GM19372 (cell line): ENCODE results near the gene AURKAIP1.

ENCODE experiments used
- ATAC-seq: cut with Tn5 transposase; IDR thresholded peaks from one replicate; pipeline ENCODE4 v1.9.1; 2021; ENCODE audit warnings: mild to moderate bottlenecking, low read depth, moderate library complexity; ENCODE audit not compliant: unreplicated experiment

AURKAIP1 gene

GRCh38 chr1:1336446-1336845 is 38.6 kb downstream of the AURKAIP1 start:
- ATAC-seq = no peak

- no peak for ATAC-seq
These were observed 39.2 kb downstream of the AURKAIP1 start for GRCh38 chr1:1335792-1336248.

DNA sequence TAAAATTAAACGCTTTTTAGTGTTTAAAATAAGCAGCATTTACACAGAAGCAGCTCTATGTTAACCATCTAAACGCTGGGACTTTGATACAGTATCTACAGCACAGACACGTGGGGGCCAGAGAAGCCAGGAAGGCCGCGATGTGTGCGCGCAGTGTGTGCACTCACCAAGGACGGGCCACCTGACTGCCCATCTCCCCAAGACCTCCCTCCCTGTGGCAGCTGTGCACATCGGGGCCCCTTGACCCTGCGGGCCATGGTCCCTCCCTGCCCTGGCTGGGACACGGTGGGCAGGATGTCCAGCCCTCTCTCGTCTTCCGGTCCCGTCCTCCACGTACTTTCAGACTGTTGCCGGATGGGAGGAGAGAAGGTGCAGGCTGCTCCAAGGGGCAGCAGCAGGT is 39.7 kb downstream of the AURKAIP1 start:
- ATAC-seq = no peak

- no peak for ATAC-seq
These were observed 40.2 kb downstream of the AURKAIP1 start for GRCh38 chr1:1334835-1335234.

DNA sequence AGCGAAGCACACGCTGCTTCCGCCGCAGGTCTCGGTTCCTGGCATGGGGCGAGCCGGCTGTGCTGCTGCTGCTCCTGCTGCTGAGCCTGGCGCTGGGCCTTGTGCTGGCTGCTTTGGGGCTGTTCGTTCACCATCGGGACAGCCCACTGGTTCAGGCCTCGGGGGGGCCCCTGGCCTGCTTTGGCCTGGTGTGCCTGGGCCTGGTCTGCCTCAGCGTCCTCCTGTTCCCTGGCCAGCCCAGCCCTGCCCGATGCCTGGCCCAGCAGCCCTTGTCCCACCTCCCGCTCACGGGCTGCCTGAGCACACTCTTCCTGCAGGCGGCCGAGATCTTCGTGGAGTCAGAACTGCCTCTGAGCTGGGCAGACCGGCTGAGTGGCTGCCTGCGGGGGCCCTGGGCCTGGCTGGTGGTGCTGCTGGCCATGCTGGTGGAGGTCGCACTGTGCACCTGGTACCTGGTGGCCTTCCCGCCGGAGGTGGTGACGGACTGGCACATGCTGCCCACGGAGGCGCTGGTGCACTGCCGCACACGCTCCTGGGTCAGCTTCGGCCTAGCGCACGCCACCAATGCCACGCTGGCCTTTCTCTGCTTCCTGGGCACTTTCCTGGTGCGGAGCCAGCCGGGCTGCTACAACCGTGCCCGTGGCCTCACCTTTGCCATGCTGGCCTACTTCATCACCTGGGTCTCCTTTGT is 41.3 kb downstream of the AURKAIP1 start:
- ATAC-seq = no peak

GRCh38 chr1:1332774-1333480 is 42.1 kb downstream of the AURKAIP1 start:
- no peak for ATAC-seq

DNA sequence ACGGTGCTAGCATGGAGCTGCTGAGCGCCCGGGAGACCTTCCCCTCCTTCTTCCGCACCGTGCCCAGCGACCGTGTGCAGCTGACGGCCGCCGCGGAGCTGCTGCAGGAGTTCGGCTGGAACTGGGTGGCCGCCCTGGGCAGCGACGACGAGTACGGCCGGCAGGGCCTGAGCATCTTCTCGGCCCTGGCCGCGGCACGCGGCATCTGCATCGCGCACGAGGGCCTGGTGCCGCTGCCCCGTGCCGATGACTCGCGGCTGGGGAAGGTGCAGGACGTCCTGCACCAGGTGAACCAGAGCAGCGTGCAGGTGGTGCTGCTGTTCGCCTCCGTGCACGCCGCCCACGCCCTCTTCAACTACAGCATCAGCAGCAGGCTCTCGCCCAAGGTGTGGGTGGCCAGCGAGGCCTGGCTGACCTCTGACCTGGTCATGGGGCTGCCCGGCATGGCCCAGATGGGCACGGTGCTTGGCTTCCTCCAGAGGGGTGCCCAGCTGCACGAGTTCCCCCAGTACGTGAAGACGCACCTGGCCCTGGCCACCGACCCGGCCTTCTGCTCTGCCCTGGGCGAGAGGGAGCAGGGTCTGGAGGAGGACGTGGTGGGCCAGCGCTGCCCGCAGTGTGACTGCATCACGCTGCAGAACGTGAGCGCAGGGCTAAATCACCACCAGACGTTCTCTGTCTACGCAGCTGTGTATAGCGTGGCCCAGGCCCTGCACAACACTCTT is 42.8 kb downstream of the AURKAIP1 start:
- no peak for ATAC-seq

DNA sequence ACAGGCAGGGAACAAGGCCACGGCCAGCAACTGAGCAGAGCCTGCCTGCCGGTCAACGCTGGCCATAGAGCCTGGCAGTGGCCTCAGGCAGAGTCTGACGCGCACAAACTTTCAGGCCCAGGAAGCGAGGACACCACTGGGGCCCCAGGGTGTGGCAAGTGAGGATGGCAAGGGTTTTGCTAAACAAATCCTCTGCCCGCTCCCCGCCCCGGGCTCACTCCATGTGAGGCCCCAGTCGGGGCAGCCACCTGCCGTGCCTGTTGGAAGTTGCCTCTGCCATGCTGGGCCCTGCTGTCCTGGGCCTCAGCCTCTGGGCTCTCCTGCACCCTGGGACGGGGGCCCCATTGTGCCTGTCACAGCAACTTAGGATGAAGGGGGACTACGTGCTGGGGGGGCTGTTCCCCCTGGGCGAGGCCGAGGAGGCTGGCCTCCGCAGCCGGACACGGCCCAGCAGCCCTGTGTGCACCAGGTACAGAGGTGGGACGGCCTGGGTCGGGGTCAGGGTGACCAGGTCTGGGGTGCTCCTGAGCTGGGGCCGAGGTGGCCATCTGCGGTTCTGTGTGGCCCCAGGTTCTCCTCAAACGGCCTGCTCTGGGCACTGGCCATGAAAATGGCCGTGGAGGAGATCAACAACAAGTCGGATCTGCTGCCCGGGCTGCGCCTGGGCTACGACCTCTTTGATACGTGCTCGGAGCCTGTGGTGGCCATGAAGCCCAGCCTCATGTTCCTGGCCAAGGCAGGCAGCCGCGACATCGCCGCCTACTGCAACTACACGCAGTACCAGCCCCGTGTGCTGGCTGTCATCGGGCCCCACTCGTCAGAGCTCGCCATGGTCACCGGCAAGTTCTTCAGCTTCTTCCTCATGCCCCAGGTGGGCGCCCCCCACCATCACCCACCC is 43.7 kb downstream of the AURKAIP1 start, which contains the start of gene TAS1R3:
TSS of gene TAS1R3 (plus strand) at position 213 of the 898 bp plus-strand sequence. CDS start at position 279, 66 bp downstream.
- ATAC-seq = no peak

DNA sequence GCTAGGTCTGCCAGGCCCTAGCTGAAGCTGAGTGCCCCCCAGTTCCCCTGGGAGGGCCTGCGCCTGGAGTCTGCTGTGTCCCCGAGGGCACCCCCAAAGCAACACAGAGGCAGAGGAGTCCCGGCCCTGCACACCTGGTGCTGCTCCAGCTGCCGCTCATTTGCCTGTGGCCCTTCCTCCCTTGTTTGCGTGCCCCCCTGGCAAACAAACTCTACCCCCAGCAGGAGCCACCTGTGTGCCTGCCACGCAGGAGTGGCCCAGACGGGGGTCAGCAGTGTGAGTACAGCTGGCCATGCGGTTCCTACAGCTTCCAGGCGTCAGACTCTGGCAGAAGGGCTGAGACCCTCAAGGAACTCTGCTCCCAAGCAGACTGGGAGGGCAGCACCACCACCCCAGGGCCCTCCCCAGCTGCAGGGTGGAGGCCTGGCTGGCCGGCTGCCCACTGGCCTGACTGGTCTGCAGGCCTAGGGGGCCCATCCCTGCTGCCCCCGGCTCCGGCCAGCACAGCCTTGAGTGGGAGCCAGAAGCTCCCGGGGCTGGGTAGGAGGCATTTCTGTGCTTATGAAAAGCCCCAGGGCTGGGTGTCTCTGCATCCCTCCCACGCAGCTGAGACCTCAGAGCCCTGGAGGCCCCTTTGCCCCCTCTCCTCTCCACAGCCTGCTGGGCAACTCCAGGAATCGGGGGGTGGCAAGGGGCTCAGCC is 44.5 kb downstream of the AURKAIP1 start:
- ATAC-seq = no peak

- ATAC-seq = no peak
These were observed 45.5 kb downstream of the AURKAIP1 start for GRCh38 chr1:1329304-1330210.

DNA sequence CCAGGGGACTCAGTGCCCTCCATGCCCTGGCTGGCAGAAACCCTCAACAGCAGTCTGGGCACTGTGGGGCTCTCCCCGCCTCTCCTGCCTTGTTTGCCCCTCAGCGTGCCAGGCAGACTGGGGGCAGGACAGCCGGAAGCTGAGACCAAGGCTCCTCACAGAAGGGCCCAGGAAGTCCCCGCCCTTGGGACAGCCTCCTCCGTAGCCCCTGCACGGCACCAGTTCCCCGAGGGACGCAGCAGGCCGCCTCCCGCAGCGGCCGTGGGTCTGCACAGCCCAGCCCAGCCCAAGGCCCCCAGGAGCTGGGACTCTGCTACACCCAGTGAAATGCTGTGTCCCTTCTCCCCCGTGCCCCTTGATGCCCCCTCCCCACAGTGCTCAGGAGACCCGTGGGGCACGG is 46.8 kb downstream of the AURKAIP1 start:
- ATAC-seq = no peak

DNA sequence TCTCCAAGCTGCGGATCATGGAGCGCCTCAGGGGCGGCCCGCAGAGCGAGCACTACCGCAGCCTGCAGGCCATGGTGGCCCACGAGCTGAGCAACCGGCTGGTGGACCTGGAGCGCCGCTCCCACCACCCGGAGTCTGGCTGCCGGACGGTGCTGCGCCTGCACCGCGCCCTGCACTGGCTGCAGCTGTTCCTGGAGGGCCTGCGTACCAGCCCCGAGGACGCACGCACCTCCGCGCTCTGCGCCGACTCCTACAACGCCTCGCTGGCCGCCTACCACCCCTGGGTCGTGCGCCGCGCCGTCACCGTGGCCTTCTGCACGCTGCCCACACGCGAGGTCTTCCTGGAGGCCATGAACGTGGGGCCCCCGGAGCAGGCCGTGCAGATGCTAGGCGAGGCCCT is 47.7 kb downstream of the AURKAIP1 start:
- no peak for ATAC-seq

- no peak for ATAC-seq
These were observed 48.9 kb downstream of the AURKAIP1 start for GRCh38 chr1:1326075-1326605.

- ATAC-seq = no peak
These were observed 49.5 kb downstream of the AURKAIP1 start for GRCh38 chr1:1325288-1326074.

DNA sequence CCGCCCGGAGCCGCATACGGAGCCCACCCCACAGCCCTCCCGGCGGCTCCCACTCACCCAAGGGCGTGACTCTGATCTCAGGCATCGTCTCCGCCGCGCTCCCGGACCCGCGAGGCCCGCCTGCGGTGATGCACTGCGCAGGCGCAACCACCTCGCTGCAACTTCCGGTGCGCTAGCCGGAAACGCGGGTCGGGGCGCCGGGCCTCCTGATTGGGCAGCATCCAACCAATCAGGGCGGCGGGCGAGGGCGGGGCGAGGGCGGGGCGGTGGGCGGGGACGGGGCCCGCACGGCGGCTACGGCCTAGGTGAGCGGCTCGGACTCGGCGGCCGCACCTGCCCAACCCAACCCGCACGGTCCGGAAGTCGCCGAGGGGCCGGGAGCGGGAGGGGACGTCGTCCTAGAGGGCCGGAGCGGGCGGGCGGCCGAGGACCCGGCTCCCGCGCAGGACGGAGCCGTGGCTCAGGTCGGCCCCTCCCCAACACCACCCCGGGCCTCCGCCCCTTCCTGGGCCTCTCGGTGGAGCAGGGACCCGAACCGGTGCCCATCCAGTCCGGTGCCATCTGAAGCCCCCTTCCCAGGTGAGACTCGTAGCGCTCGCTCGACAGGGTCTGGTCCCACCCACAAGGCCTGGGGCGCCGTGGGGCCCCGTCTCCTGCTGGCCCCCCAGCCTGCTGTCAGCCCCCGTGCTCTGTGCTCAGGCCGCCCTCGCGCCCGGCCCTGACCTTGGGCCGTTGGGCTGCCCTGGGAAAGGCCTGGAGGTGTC is 50.3 kb downstream of the AURKAIP1 start, which contains the start of the genes CPTP and INTS11:
TSS of gene CPTP (plus strand) at position 279 of the 764 bp plus-strand sequence. CDS start 2,109 bp downstream, outside the sequence.
TSS of gene INTS11 (minus strand) at position 137 of the 764 bp plus-strand sequence. CDS start at position 85, 52 bp downstream.
- ATAC-seq = peak; percentile 79

DNA sequence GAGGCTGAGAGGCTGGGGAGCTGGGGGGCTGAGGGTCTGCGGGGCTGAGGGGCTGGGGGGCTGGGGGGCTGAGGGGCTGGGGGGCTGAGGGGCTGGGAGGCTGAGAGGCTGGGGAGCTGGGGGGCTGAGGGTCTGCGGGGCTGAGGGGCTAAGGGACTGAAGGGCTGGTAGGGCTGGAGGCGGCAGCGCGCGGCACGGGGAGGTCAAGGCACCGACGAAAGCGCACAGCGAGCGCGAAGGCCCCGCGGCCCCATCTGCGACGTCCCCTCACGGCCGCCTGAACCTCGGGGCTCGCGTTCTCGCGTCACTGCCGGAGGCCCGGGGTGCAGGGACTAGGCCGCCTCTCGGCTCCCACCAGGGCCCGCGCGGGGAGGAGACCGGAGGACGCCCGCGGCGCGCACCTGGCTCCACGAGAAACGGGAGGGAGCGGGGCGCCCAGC is 50.9 kb downstream of the AURKAIP1 start:
- peak; percentile 33 for ATAC-seq
